H1 (cell line): ENCODE results near the gene CRISPLD2.

Experiments
- CREB1 ChIP-seq: IDR thresholded peaks from 2 replicates; pipeline ENCODE4 v1.6.1; 2012; ENCODE audit warnings: inconsistent platforms
- JUN ChIP-seq: IDR thresholded peaks from 2 replicates; pipeline ENCODE4 v1.6.1; 2011; ENCODE audit warnings: low read depth, mild to moderate bottlenecking, improper control_type of control experiment, low read length
- MAFK ChIP-seq: IDR thresholded peaks from 2 replicates; pipeline ENCODE4 v1.6.1; 2012; ENCODE audit warnings: low read depth, mild to moderate bottlenecking, improper control_type of control experiment, low read length
- NRF1 ChIP-seq: IDR thresholded peaks from 2 replicates; pipeline ENCODE4 v1.6.1; 2011; ENCODE audit warnings: mild to moderate bottlenecking, low read depth, low read length, improper control_type of control experiment
- POLR2A ChIP-seq, 2 experiments: IDR thresholded peaks; 1 replicate in 1 of 2; 2 replicates in 1 of 2; pipeline ENCODE4 v1.6.1; 2011; ENCODE audit warnings: low read depth in 2 of 2, low read length in 2 of 2, mild to moderate bottlenecking in 2 of 2; ENCODE audit errors: control extremely low read depth in 1 of 2
- POLR2AphosphoS5 ChIP-seq: IDR thresholded peaks from 2 replicates; pipeline ENCODE4 v1.6.1; 2011; ENCODE audit warnings: low read depth, low read length
- RAD21 ChIP-seq, 2 experiments: IDR thresholded peaks in 1 of 2; conservative IDR thresholded peaks in 1 of 2; 2 replicates each; pipeline ENCODE4 v1.6.1; 2011; ENCODE audit warnings: low read depth in 2 of 2, low read length in 2 of 2, improper control_type of control experiment in 1 of 2, inconsistent platforms in 1 of 2, mild to moderate bottlenecking in 1 of 2, moderate library complexity in 1 of 2
- RBBP5 ChIP-seq: IDR thresholded peaks from 2 replicates; pipeline ENCODE4 v1.7.1; 2012; ENCODE audit warnings: low read depth, mild to moderate bottlenecking, inconsistent platforms, low read length, moderate library complexity, borderline replicate concordance
- SRF ChIP-seq: IDR thresholded peaks from 2 replicates; pipeline ENCODE4 v1.6.1; 2011; ENCODE audit warnings: mild to moderate bottlenecking, low read depth, low read length, moderate library complexity
- ZNF274 ChIP-seq: IDR thresholded peaks from 2 replicates; pipeline ENCODE4 v1.7.0; 2012; ENCODE audit warnings: low read length, borderline replicate concordance; ENCODE audit errors: extremely low read depth
- TF ChIP-seq, protein P1 (sequence below), 3 experiments: IDR thresholded peaks; 1 replicate in 2 of 3; 2 replicates in 1 of 3; pipeline versions ENCODE4 v1.5.1 to v1.6.1; 2011; ENCODE audit warnings: low read length in 3 of 3, mild to moderate bottlenecking in 3 of 3, inconsistent platforms in 2 of 3, low read depth in 1 of 3, moderate library complexity in 1 of 3; ENCODE audit not compliant: insufficient read depth in 1 of 3; ENCODE audit errors: control extremely low read depth in 1 of 3
- TF ChIP-seq, protein P2 (sequence below): IDR thresholded peaks from 2 replicates; pipeline ENCODE4 v1.6.1; 2012; ENCODE audit warnings: inconsistent platforms
- TF ChIP-seq, protein P3 (sequence below): IDR thresholded peaks from 2 replicates; pipeline ENCODE4 v1.6.1; 2011; ENCODE audit warnings: low read depth, mild to moderate bottlenecking, low read length; ENCODE audit not compliant: insufficient read depth

- TF ChIP-seq, protein P1, sequence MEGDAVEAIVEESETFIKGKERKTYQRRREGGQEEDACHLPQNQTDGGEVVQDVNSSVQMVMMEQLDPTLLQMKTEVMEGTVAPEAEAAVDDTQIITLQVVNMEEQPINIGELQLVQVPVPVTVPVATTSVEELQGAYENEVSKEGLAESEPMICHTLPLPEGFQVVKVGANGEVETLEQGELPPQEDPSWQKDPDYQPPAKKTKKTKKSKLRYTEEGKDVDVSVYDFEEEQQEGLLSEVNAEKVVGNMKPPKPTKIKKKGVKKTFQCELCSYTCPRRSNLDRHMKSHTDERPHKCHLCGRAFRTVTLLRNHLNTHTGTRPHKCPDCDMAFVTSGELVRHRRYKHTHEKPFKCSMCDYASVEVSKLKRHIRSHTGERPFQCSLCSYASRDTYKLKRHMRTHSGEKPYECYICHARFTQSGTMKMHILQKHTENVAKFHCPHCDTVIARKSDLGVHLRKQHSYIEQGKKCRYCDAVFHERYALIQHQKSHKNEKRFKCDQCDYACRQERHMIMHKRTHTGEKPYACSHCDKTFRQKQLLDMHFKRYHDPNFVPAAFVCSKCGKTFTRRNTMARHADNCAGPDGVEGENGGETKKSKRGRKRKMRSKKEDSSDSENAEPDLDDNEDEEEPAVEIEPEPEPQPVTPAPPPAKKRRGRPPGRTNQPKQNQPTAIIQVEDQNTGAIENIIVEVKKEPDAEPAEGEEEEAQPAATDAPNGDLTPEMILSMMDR (IDR thresholded peaks at IDR 0.05; ENCODE audit: control extremely low read depth in 1 of 3, insufficient read depth in 1 of 3, low read depth in 1 of 3, low read length in 3 of 3) = no peak
- TF ChIP-seq RAD21 (IDR thresholded peaks at IDR 0.05 in 1 of 2, conservative IDR thresholded peaks at IDR 0.05 in 1 of 2; ENCODE audit: low read depth in 2 of 2, low read length in 2 of 2) (no peak), POLR2A (IDR thresholded peaks at IDR 0.05; ENCODE audit: control extremely low read depth in 1 of 2, low read depth in 2 of 2, low read length in 2 of 2) (no peak), SRF (no peak), ZNF274 (no peak), JUN (no peak), POLR2AphosphoS5 (no peak), RBBP5 (no peak), MAFK (no peak), CREB1 (no peak), NRF1 (no peak)
- TF ChIP-seq, protein P2, sequence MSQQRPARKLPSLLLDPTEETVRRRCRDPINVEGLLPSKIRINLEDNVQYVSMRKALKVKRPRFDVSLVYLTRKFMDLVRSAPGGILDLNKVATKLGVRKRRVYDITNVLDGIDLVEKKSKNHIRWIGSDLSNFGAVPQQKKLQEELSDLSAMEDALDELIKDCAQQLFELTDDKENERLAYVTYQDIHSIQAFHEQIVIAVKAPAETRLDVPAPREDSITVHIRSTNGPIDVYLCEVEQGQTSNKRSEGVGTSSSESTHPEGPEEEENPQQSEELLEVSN = no peak
- TF ChIP-seq, protein P3, sequence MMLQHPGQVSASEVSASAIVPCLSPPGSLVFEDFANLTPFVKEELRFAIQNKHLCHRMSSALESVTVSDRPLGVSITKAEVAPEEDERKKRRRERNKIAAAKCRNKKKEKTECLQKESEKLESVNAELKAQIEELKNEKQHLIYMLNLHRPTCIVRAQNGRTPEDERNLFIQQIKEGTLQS = no peak
Measured at GRCh38 chr16:84931506-84931905, 111.7 kb downstream of the CRISPLD2 start.
